Measurements from ENCODE around the gene GRIK2.

DNA sequence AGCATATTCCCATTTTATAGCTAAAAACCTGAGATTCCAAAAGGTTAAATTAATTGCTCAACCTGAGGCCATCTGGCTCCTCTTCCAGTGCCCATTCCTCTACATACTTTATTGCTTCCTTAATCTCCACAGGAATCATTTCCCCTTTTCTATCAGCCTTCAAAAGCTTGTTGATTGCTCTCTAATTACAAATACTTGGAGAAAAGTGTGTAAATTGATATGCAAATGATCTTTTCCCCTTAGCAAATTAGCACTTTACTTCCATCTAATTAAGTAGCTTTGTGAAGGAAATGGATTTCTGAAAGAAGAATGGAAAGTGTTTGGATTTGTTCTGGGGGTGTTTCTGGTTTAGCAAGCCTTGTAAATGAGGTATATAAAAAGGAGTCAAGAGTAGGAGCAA lies 323.3 kb downstream of the GRIK2 start:
- no peak for TF ChIP-seq CTCF (IDR thresholded peaks at IDR 0.05)
- no peak for TF ChIP-seq POLR2A (IDR thresholded peaks at IDR 0.05)

Data from adrenal gland (tissue), 5 donors.